Neural cell (in vitro differentiated cells): ENCODE measurements around the gene VMP1.

Experiments used
- POLR2AphosphoS5 ChIP-seq: IDR thresholded peaks from 2 replicates; pipeline ENCODE4 v1.6.1; 2012
- RAD21 ChIP-seq: fragments of 450-650 bp; conservative IDR thresholded peaks from 2 replicates; pipeline ENCODE4 v1.6.1; 2014; ENCODE audit warnings: antibody characterized with exemption, mild to moderate bottlenecking, moderate library complexity
- SMC3 ChIP-seq: fragments of 450-650 bp; conservative IDR thresholded peaks from 2 replicates; pipeline ENCODE4 v1.6.1; 2014; ENCODE audit warnings: antibody characterized with exemption, mild to moderate bottlenecking, moderate library complexity; ENCODE audit not compliant: poor library complexity
- TF ChIP-seq, protein P1 (sequence below): fragments of 450-650 bp; IDR thresholded peaks from 2 replicates; pipeline ENCODE4 v1.5.1; 2014; ENCODE audit warnings: antibody characterized with exemption, mild to moderate bottlenecking, moderate library complexity; ENCODE audit not compliant: poor library complexity, severe bottlenecking

DNA sequence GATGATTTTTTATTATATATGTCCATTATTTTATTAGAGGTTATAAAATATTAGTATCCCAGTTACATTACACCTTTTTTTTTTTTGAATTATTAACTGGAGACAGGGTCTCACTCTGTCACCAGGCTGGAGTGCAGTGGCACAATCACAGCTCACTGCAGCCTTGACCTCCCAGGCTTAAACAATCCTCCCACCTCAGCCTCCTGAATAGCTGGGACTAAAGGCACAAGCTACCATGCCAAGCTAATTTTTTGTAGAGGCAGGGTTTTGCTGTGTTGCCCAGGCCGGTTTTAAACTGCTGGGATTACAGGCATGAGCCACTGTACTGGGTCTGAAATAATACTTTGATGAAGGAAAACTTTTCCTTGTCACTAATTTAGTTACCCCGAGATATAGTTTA lies 63.6 kb downstream of the VMP1 start:
- TF ChIP-seq, protein P1, sequence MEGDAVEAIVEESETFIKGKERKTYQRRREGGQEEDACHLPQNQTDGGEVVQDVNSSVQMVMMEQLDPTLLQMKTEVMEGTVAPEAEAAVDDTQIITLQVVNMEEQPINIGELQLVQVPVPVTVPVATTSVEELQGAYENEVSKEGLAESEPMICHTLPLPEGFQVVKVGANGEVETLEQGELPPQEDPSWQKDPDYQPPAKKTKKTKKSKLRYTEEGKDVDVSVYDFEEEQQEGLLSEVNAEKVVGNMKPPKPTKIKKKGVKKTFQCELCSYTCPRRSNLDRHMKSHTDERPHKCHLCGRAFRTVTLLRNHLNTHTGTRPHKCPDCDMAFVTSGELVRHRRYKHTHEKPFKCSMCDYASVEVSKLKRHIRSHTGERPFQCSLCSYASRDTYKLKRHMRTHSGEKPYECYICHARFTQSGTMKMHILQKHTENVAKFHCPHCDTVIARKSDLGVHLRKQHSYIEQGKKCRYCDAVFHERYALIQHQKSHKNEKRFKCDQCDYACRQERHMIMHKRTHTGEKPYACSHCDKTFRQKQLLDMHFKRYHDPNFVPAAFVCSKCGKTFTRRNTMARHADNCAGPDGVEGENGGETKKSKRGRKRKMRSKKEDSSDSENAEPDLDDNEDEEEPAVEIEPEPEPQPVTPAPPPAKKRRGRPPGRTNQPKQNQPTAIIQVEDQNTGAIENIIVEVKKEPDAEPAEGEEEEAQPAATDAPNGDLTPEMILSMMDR: no peak
- TF ChIP-seq POLR2AphosphoS5 (no peak), SMC3 (no peak), RAD21 (no peak)
